Fibroblast of villous mesenchyme (primary cell): ENCODE data around the gene MTR. TPM values are rescaled to one million over a fixed set of nuclear protein-coding genes. Genes with fewer than 3 reads are reported as not detected.

ENCODE experiments used
- DNase-seq: peaks from one replicate; pipeline ENCODE4 v3.0.0-alpha.2; 2010; ENCODE audit warnings: low read depth
- H3K4me3 ChIP-seq: 2 replicates; pipeline ENCODE4 v1.5.1; 2011; ENCODE audit warnings: low read depth, mild to moderate bottlenecking, low read length
- CTCF ChIP-seq: IDR thresholded peaks from 2 replicates; pipeline ENCODE4 v1.5.1; 2012; ENCODE audit warnings: low read depth, mild to moderate bottlenecking, low read length; ENCODE audit not compliant: insufficient read depth
- total RNA-seq: library from RNA; depleted of rRNA; stranded (reverse); fragments of >200 nt; gene quantifications from 2 replicates; pipeline ENCODE4 v1.2.3, GENCODE V29; 2012

The MTR gene
- total RNA-seq, 1 donor, result 34.5 TPM

DNA sequence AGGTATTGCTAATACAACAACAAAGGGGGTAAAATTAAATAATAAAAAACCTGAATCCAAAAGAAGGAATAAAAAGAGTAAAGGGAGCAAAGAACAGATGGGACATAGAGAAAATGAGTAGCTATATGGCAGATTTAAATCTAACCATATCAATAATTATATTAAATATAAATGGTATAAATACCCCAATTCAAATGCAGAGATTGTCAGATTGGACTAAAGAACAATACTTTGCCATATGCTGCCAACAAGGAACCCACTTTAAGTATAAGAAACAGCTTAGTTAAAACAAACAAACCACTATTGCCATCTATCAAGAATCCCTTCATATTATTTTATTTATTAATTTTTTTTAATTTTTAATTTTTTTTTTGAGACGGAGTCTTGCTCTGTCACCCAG, 122.4 kb downstream of the MTR start:
- DNase-seq, result no peak
- H3K4me3 ChIP-seq, result no peak overlapping the region
- TF ChIP-seq CTCF, result no peak

DNA sequence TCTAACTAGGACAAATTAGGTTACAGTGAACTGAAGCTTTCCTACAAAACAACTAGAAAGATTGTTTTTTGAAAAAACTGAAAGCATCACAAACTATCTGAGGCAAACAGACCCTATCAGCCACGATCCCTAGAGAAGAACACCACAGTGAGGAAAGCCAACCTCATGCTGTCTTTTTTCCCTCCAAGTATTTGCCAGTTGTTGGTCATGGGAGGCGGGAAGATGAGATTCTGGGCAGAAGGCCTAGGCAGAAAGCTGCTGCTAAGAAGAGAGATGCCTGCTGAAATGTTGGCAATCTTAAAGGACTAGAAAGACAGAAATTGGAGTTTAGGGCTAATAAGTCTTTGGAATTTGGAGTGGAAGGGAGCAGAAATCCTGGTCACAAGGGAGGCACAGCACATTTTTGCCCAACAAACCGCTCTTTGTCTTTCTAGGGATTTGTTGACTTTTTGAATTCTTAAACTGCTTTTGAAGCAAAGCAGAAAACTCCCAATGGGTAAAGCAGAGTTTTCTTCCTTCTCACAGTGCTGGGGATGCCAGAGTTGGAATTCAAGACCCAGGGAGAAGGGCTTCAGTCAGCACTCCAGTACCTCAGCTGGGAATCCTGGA, 125.3 kb downstream of the MTR start:
- no peak for DNase-seq
- no peak for TF ChIP-seq CTCF
- no peak overlapping the region for H3K4me3 ChIP-seq

- TF ChIP-seq CTCF, result no peak
- H3K4me3 ChIP-seq, result no peak overlapping the region
- no peak for DNase-seq
These were observed 126.5 kb downstream of the MTR start for GRCh38 chr1:236921610-236922009.

- no peak for DNase-seq
- H3K4me3 ChIP-seq, result no peak overlapping the region
- no peak for TF ChIP-seq CTCF
These were observed 127.1 kb downstream of the MTR start for GRCh38 chr1:236922190-236922589.

GRCh38 chr1:236925386-236925785, 130.3 kb downstream of the MTR start:
- no peak for DNase-seq
- no peak overlapping the region for H3K4me3 ChIP-seq
- no peak for TF ChIP-seq CTCF

DNA sequence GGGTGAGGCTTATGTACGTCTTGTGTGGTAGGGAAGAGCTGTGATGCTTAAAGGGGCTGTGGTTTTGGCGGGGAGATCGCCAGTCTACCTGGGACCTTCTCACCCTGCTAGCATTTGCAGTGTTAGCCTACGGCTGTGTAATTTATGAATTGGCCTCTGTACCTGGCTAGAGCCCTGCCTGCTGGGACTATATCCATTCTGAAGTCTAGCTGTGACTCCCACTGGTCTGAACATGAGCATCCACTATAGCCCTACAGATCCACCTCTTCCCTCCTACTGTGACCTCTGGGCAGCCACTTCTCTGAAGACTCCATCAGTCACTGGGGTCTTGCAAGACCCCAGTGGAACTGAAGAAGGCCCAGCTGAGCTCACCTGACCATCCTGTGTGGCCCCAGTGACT, 135.4 kb downstream of the MTR start:
- no peak for DNase-seq
- no peak overlapping the region for H3K4me3 ChIP-seq

More for the DNA sequence above, 135.4 kb downstream of the MTR start:
- TF ChIP-seq CTCF, result no peak
